Measurements from ENCODE around the gene LRG1.

LRG1 gene, protein sequence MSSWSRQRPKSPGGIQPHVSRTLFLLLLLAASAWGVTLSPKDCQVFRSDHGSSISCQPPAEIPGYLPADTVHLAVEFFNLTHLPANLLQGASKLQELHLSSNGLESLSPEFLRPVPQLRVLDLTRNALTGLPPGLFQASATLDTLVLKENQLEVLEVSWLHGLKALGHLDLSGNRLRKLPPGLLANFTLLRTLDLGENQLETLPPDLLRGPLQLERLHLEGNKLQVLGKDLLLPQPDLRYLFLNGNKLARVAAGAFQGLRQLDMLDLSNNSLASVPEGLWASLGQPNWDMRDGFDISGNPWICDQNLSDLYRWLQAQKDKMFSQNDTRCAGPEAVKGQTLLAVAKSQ

DNA sequence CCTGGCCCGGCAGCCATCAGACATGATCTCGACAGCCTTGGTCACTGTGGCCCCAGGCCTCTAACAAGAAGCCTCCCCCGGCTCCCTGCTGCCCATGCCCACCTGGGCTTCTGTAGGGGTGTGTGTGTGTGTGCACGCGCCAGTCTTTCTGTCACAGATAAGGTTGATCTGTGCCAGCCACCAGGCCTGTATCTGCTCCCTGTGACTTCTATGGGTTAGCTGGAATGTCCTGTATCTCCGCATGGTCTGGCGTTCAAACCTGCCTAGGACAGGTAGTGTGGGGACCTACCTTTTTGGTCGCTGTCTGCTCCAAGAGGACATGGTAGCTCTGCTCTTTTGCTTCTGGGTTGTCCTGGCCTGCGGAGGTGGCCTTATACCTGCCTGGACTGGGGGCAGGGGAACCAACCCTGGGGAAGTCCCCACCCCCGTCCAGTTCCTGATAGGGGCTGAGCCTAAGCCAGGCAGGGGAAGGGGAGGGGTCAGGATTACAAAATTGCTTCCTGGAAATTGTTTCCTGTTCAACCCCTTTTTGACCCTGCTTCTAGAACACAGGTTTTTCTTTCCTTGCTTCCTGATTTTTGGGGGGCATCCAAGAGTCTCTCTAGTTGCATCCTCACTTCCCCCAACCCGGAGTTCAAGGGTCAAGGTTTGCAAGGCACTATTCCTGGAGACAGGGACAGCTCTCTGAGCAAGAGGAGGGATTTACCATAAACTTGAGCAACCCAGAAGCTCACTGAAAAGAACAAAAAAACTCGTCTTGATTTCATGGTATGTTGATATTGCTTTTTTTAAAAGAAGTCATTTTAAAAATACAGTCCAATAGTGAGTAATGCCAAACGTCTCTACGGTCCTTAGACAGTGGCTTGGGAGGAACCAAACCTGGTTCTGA lies at the start of gene LRG1:
Gene LRG1 (minus strand): TSS at position 344 of the 889 bp plus-strand sequence. CDS start 23 bp downstream, at position 321.
- TF ChIP-seq, protein P1, sequence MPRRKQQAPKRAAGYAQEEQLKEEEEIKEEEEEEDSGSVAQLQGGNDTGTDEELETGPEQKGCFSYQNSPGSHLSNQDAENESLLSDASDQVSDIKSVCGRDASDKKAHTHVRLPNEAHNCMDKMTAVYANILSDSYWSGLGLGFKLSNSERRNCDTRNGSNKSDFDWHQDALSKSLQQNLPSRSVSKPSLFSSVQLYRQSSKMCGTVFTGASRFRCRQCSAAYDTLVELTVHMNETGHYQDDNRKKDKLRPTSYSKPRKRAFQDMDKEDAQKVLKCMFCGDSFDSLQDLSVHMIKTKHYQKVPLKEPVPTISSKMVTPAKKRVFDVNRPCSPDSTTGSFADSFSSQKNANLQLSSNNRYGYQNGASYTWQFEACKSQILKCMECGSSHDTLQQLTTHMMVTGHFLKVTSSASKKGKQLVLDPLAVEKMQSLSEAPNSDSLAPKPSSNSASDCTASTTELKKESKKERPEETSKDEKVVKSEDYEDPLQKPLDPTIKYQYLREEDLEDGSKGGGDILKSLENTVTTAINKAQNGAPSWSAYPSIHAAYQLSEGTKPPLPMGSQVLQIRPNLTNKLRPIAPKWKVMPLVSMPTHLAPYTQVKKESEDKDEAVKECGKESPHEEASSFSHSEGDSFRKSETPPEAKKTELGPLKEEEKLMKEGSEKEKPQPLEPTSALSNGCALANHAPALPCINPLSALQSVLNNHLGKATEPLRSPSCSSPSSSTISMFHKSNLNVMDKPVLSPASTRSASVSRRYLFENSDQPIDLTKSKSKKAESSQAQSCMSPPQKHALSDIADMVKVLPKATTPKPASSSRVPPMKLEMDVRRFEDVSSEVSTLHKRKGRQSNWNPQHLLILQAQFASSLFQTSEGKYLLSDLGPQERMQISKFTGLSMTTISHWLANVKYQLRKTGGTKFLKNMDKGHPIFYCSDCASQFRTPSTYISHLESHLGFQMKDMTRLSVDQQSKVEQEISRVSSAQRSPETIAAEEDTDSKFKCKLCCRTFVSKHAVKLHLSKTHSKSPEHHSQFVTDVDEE (CRISPR knock-in tag; IDR thresholded peaks at IDR 0.05), result no peak
- no peak for TF ChIP-seq ISL1 (CRISPR knock-in tag; IDR thresholded peaks at IDR 0.05)
- TF ChIP-seq, protein P2, sequence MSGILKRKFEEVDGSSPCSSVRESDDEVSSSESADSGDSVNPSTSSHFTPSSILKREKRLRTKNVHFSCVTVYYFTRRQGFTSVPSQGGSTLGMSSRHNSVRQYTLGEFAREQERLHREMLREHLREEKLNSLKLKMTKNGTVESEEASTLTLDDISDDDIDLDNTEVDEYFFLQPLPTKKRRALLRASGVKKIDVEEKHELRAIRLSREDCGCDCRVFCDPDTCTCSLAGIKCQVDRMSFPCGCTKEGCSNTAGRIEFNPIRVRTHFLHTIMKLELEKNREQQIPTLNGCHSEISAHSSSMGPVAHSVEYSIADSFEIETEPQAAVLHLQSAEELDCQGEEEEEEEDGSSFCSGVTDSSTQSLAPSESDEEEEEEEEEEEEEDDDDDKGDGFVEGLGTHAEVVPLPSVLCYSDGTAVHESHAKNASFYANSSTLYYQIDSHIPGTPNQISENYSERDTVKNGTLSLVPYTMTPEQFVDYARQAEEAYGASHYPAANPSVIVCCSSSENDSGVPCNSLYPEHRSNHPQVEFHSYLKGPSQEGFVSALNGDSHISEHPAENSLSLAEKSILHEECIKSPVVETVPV (CRISPR knock-in tag; IDR thresholded peaks at IDR 0.05), result no peak
- no peak for TF ChIP-seq BACH2 (CRISPR knock-in tag; IDR thresholded peaks at IDR 0.05; ENCODE audit: borderline replicate concordance)
- no peak for TF ChIP-seq PPARA (CRISPR knock-in tag; IDR thresholded peaks at IDR 0.05; ENCODE audit: borderline replicate concordance)
- TF ChIP-seq RARB (CRISPR knock-in tag; IDR thresholded peaks at IDR 0.05), result no peak
- no peak for TF ChIP-seq ZNF70 (CRISPR knock-in tag; IDR thresholded peaks at IDR 0.05)
- no peak for TF ChIP-seq ARNTL (CRISPR knock-in tag; IDR thresholded peaks at IDR 0.05; ENCODE audit: borderline replicate concordance, low read depth)
- no peak for TF ChIP-seq CSDC2 (CRISPR knock-in tag; IDR thresholded peaks at IDR 0.05)
- TF ChIP-seq TOX (CRISPR knock-in tag; IDR thresholded peaks at IDR 0.05; ENCODE audit: borderline replicate concordance), result no peak
- no peak for TF ChIP-seq ESRRG (CRISPR knock-in tag; IDR thresholded peaks at IDR 0.05)
- TF ChIP-seq TCF4 (CRISPR knock-in tag; IDR thresholded peaks at IDR 0.05; ENCODE audit: borderline replicate concordance), result no peak
- TF ChIP-seq ZNF8 (CRISPR knock-in tag; IDR thresholded peaks at IDR 0.05), result no peak
- TF ChIP-seq, protein P3, sequence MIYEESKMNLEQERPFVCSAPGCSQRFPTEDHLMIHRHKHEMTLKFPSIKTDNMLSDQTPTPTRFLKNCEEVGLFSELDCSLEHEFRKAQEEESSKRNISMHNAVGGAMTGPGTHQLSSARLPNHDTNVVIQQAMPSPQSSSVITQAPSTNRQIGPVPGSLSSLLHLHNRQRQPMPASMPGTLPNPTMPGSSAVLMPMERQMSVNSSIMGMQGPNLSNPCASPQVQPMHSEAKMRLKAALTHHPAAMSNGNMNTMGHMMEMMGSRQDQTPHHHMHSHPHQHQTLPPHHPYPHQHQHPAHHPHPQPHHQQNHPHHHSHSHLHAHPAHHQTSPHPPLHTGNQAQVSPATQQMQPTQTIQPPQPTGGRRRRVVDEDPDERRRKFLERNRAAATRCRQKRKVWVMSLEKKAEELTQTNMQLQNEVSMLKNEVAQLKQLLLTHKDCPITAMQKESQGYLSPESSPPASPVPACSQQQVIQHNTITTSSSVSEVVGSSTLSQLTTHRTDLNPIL (CRISPR knock-in tag; IDR thresholded peaks at IDR 0.05; ENCODE audit: low read depth), result no peak
- no peak for TF ChIP-seq ZFP30 (CRISPR knock-in tag; IDR thresholded peaks at IDR 0.05)
- no peak for TF ChIP-seq ZNF565 (CRISPR knock-in tag; conservative IDR thresholded peaks at IDR 0.05; ENCODE audit: low read depth)
- TF ChIP-seq, protein P4, sequence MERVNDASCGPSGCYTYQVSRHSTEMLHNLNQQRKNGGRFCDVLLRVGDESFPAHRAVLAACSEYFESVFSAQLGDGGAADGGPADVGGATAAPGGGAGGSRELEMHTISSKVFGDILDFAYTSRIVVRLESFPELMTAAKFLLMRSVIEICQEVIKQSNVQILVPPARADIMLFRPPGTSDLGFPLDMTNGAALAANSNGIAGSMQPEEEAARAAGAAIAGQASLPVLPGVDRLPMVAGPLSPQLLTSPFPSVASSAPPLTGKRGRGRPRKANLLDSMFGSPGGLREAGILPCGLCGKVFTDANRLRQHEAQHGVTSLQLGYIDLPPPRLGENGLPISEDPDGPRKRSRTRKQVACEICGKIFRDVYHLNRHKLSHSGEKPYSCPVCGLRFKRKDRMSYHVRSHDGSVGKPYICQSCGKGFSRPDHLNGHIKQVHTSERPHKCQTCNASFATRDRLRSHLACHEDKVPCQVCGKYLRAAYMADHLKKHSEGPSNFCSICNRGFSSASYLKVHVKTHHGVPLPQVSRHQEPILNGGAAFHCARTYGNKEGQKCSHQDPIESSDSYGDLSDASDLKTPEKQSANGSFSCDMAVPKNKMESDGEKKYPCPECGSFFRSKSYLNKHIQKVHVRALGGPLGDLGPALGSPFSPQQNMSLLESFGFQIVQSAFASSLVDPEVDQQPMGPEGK (CRISPR knock-in tag; IDR thresholded peaks at IDR 0.05; ENCODE audit: borderline replicate concordance), result no peak
- TF ChIP-seq OSR1 (CRISPR knock-in tag; IDR thresholded peaks at IDR 0.05), result no peak
- no peak for TF ChIP-seq ZC3H10 (CRISPR knock-in tag; IDR thresholded peaks at IDR 0.05)
- no peak for ATAC-seq

DNA sequence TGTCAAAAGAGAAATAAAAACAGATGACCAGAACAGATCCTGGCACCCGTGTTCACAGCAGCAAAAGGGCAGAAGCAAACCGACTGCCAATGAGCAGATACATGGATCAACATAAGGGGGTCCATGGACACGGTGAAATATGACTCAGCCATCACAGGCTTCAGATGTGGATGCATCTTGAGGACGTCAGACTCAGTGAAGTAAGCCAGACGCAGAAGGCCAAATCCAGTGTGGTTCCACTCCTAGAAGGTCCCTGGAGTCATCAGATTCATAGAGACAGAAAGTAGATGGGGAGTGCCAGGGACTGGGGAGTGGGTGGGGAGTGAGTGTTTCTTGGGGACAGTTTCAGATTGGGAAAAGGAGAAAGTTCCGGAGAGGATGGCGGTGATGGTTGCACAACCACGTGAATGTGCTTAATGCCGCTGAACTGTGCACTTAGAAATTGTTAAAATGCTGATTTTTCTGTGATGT lies 48.5 kb upstream of the LRG1 start:
- ATAC-seq, result no peak
- TF ChIP-seq ZNF565 (CRISPR knock-in tag; conservative IDR thresholded peaks at IDR 0.05; ENCODE audit: low read depth), result no peak
- TF ChIP-seq ZFP30 (CRISPR knock-in tag; IDR thresholded peaks at IDR 0.05), result no peak
- TF ChIP-seq ISL1 (CRISPR knock-in tag; IDR thresholded peaks at IDR 0.05), result no peak
- TF ChIP-seq ARNTL (CRISPR knock-in tag; IDR thresholded peaks at IDR 0.05; ENCODE audit: borderline replicate concordance, low read depth), result no peak
- TF ChIP-seq, protein P2 (CRISPR knock-in tag; IDR thresholded peaks at IDR 0.05), result no peak
- no peak for TF ChIP-seq RARB (CRISPR knock-in tag; IDR thresholded peaks at IDR 0.05)
- TF ChIP-seq GLIS3 (CRISPR knock-in tag; IDR thresholded peaks at IDR 0.05), result no peak
- TF ChIP-seq ESRRG (CRISPR knock-in tag; IDR thresholded peaks at IDR 0.05), result no peak
- TF ChIP-seq BACH2 (CRISPR knock-in tag; IDR thresholded peaks at IDR 0.05; ENCODE audit: borderline replicate concordance), result no peak
- no peak for TF ChIP-seq CSDC2 (CRISPR knock-in tag; IDR thresholded peaks at IDR 0.05)
- TF ChIP-seq, protein P1 (CRISPR knock-in tag; IDR thresholded peaks at IDR 0.05), result no peak
- no peak for TF ChIP-seq PPARA (CRISPR knock-in tag; IDR thresholded peaks at IDR 0.05; ENCODE audit: borderline replicate concordance)
- TF ChIP-seq, protein P4 (CRISPR knock-in tag; IDR thresholded peaks at IDR 0.05; ENCODE audit: borderline replicate concordance), result no peak
- no peak for TF ChIP-seq ZNF8 (CRISPR knock-in tag; IDR thresholded peaks at IDR 0.05)
- TF ChIP-seq SNAI2 (CRISPR knock-in tag; IDR thresholded peaks at IDR 0.05), result no peak
- no peak for TF ChIP-seq OSR1 (CRISPR knock-in tag; IDR thresholded peaks at IDR 0.05)
- no peak for TF ChIP-seq ZNF70 (CRISPR knock-in tag; IDR thresholded peaks at IDR 0.05)
